ENCODE data around the gene ABHD17C. TPM values are rescaled to one million over a fixed set of nuclear protein-coding genes. Genes with fewer than 3 reads are reported as not detected.
A peak's percentile ranks its signal among the peaks of the same experiment; 100 is the strongest.

Gene ABHD17C
- total and polyA plus RNA-seq, 2 of the 8 experiments (the other 6 are each of a cell fraction or from before 2014, with no cell fraction given) = 20.2 to 29.8 TPM

GRCh38 chr15:80778964-80779657 is 84.0 kb downstream of the ABHD17C start, which contains the start of gene CEMIP (continued):
- TF ChIP-seq CTCF (IDR thresholded peaks at IDR 0.05; ENCODE audit: control extremely low read depth in 1 of 3, insufficient read depth in 1 of 3, low read depth in 1 of 3, low read length in 3 of 3) = peak; percentile 75 to 99 (median 88)
- no peak for TF ChIP-seq CBX5 (IDR thresholded peaks at IDR 0.05; ENCODE audit: low read depth, low read length)

Data from H1 (cell line).